GM21367 (cell line): ENCODE data around the gene PHF12.

Experiments
- ATAC-seq: cut with Tn5 transposase; IDR thresholded peaks from one replicate; pipeline ENCODE4 v1.9.1; 2021; ENCODE audit not compliant: unreplicated experiment

Gene PHF12

GRCh38 chr17:28975646-28976045 is 24.3 kb upstream of the PHF12 start:
- no peak for ATAC-seq

GRCh38 chr17:28975031-28975430 is 23.7 kb upstream of the PHF12 start:
- ATAC-seq: no peak

- no peak for ATAC-seq
Observed at GRCh38 chr17:28974451-28974850, 23.1 kb upstream of the PHF12 start.

GRCh38 chr17:28973425-28973824 is 22.1 kb upstream of the PHF12 start:
- ATAC-seq: no peak

GRCh38 chr17:28972437-28972836 is 21.1 kb upstream of the PHF12 start:
- ATAC-seq: no peak

GRCh38 chr17:28970879-28971278 is 19.6 kb upstream of the PHF12 start:
- no peak for ATAC-seq

- no peak for ATAC-seq
Observed at GRCh38 chr17:28969706-28970393, 18.5 kb upstream of the PHF12 start.

- no peak for ATAC-seq
Observed at GRCh38 chr17:28968914-28969295, 17.6 kb upstream of the PHF12 start.

- ATAC-seq: no peak
Observed at GRCh38 chr17:28968231-28968913, 17.1 kb upstream of the PHF12 start.

- ATAC-seq: no peak
Observed at GRCh38 chr17:28967221-28968135, 16.2 kb upstream of the PHF12 start.

GRCh38 chr17:28963841-28964240 is 12.5 kb upstream of the PHF12 start:
- no peak for ATAC-seq

- ATAC-seq: no peak
Observed at GRCh38 chr17:28963055-28963611, 11.8 kb upstream of the PHF12 start.

GRCh38 chr17:28961391-28961790 is 10.1 kb upstream of the PHF12 start:
- no peak for ATAC-seq

GRCh38 chr17:28960256-28961061 is 9.1 kb upstream of the PHF12 start:
- ATAC-seq: no peak

- ATAC-seq: no peak
Observed at GRCh38 chr17:28959471-28959871, 8.2 kb upstream of the PHF12 start.

GRCh38 chr17:28958820-28959455 is 7.6 kb upstream of the PHF12 start:
- no peak for ATAC-seq

- no peak for ATAC-seq
Observed at GRCh38 chr17:28957992-28958355, 6.7 kb upstream of the PHF12 start.

- ATAC-seq: no peak
Observed at GRCh38 chr17:28957277-28957991, 6.1 kb upstream of the PHF12 start.

GRCh38 chr17:28956861-28957260 is 5.5 kb upstream of the PHF12 start:
- ATAC-seq: no peak

- no peak for ATAC-seq
Observed at GRCh38 chr17:28956112-28956511, 4.8 kb upstream of the PHF12 start.
